H4 (cell line): ENCODE measurements around the gene TP53TG3D. TPM values are rescaled to one million over a fixed set of nuclear protein-coding genes. Genes with fewer than 3 reads are reported as not detected.
"Not testable (repeated sequence)": the region's sequence is repeated elsewhere in the genome, so short reads cannot be mapped to it uniquely, and the experiment has no call there.

Experiments
- DNase-seq: peaks from one replicate; pipeline ENCODE4 v3.0.0-alpha.2; 2015; ENCODE audit warnings: low spot score
- total RNA-seq: library from RNA; depleted of rRNA; stranded (reverse); fragments of >200 nt; shearing (Covaris generic); gene quantifications from 2 replicates; pipeline ENCODE4 v1.2.3, GENCODE V29; 2014; rRNA removed

TP53TG3D gene
- total RNA-seq = 0.25 TPM in 1 of 2 replicates, not detected in the other

- DNase-seq = not testable (repeated sequence)
Observed at GRCh38 chr16:32252986-32253385, at the start of gene TP53TG3D. Gene TP53TG3D (plus strand): TSS chr16:32253286. CDS start chr16:32253354, 68 bp downstream.

GRCh38 chr16:32253507-32253906, 421 bp downstream of the TP53TG3D start:
- DNase-seq = not testable (repeated sequence)

GRCh38 chr16:32261526-32261925, 8.4 kb downstream of the TP53TG3D start:
- DNase-seq = not testable (repeated sequence)

GRCh38 chr16:32263552-32263951, 10.5 kb downstream of the TP53TG3D start:
- not testable (repeated sequence) for DNase-seq

- DNase-seq = not testable (repeated sequence)
Observed at GRCh38 chr16:32281910-32282309, 28.8 kb downstream of the TP53TG3D start.

- not testable (repeated sequence) for DNase-seq
Observed at GRCh38 chr16:32283024-32283423, 29.9 kb downstream of the TP53TG3D start.

GRCh38 chr16:32283917-32284495, 30.9 kb downstream of the TP53TG3D start:
- not testable (repeated sequence) for DNase-seq

- not testable (repeated sequence) for DNase-seq
Observed at GRCh38 chr16:32284800-32285796, 32.0 kb downstream of the TP53TG3D start.

GRCh38 chr16:32286193-32286592, 33.1 kb downstream of the TP53TG3D start:
- DNase-seq = not testable (repeated sequence)

GRCh38 chr16:32287743-32288142, 34.7 kb downstream of the TP53TG3D start:
- not testable (repeated sequence) for DNase-seq

- DNase-seq = not testable (repeated sequence)
Observed at GRCh38 chr16:32289197-32289596, 36.1 kb downstream of the TP53TG3D start.

- DNase-seq = not testable (repeated sequence)
Observed at GRCh38 chr16:32302776-32303175, 49.7 kb downstream of the TP53TG3D start.
